ENCODE measurements around the gene HYI. TPM values are rescaled to one million over a fixed set of nuclear protein-coding genes. Genes with fewer than 3 reads are reported as not detected.

The HYI gene
- total RNA-seq, 3 donors from 2014 or later, result 41.8 to 85.0 (median 79.3) TPM

- Histone ChIP-seq H3K36me3 (ENCODE audit: low read depth) (peaks cover 20% of the 10 kb centered on the region), H3K4me3 (no peak overlapping the region), H3K4me1 (ENCODE audit: low read depth) (no peaks in the 10 kb centered on the region), H3K9me3 (no peaks in the 10 kb centered on the region)
- DNase-seq (no peak), ATAC-seq (no peak)
- intact Hi-C loops (cut with DNase I, micrococcal nuclease), result no loop called here
- no peak for TF ChIP-seq CTCF (IDR thresholded peaks at IDR 0.05)
Observed at GRCh38 chr1:43421976-43422750, 31.6 kb downstream of the HYI start.

- no peak for ATAC-seq
- Histone ChIP-seq H3K4me1 (ENCODE audit: low read depth) (no peaks in the 10 kb centered on the region), H3K36me3 (ENCODE audit: low read depth) (peaks cover 20% of the 10 kb centered on the region), H3K4me3 (no peak overlapping the region), H3K9me3 (no peaks in the 10 kb centered on the region)
- no peak for DNase-seq
- TF ChIP-seq CTCF (IDR thresholded peaks at IDR 0.05), result no peak
- intact Hi-C loops (cut with DNase I, micrococcal nuclease), result no loop called here
Observed at GRCh38 chr1:43421396-43421795, 32.3 kb downstream of the HYI start.

GRCh38 chr1:43420874-43421273 is 32.9 kb downstream of the HYI start:
- Histone ChIP-seq H3K4me1 (ENCODE audit: low read depth) (no peaks in the 10 kb centered on the region), H3K36me3 (ENCODE audit: low read depth) (peaks cover 20% of the 10 kb centered on the region), H3K4me3 (no peak overlapping the region), H3K9me3 (no peaks in the 10 kb centered on the region)
- DNase-seq, result no peak
- intact Hi-C loops (cut with DNase I, micrococcal nuclease), result no loop called here
- ATAC-seq, result no peak
- no peak for TF ChIP-seq CTCF (IDR thresholded peaks at IDR 0.05)

- no peaks in the 10 kb centered on the region for H3K4me1 ChIP-seq (ENCODE audit: low read depth)
- intact Hi-C loops (cut with DNase I, micrococcal nuclease), result loop anchor here (10.0 kb wide), 2 partner anchors 185 to 195 kb away; no protein-coding TSS in a partner anchor
- no peak overlapping the region for H3K4me3 ChIP-seq
- peaks cover 20% of the 10 kb centered on the region for H3K36me3 ChIP-seq (ENCODE audit: low read depth)
- no peak for DNase-seq
- ATAC-seq, result no peak
- H3K9me3 ChIP-seq, result no peaks in the 10 kb centered on the region
- no peak for TF ChIP-seq CTCF (IDR thresholded peaks at IDR 0.05)
Observed at GRCh38 chr1:43419627-43420425, 33.9 kb downstream of the HYI start.

GRCh38 chr1:43418858-43419257 is 34.9 kb downstream of the HYI start:
- DNase-seq (no peak), ATAC-seq (no peak)
- no peaks in the 10 kb centered on the region for H3K9me3 ChIP-seq
- intact Hi-C loops (cut with DNase I, micrococcal nuclease), result loop anchor here (10.0 kb wide), 2 partner anchors 184 to 194 kb away; no protein-coding TSS in a partner anchor
- no peak overlapping the region for H3K4me3 ChIP-seq
- peaks cover 20% of the 10 kb centered on the region for H3K36me3 ChIP-seq (ENCODE audit: low read depth)
- no peaks in the 10 kb centered on the region for H3K4me1 ChIP-seq (ENCODE audit: low read depth)
- TF ChIP-seq CTCF (IDR thresholded peaks at IDR 0.05), result no peak

All from mucosa of descending colon (tissue), 3 donors.